GM06990 (cell line): ENCODE data around the gene ANTXR1.
"Not testable (repeated sequence)": the region's sequence is repeated elsewhere in the genome, so short reads cannot be mapped to it uniquely, and the experiment has no call there.

Experiments used
- DNase-seq: peaks from one replicate; pipeline ENCODE4 v3.0.0-alpha.2; 2011; ENCODE audit not compliant: insufficient read length; ENCODE audit errors: extremely low read depth
- H3K27me3 ChIP-seq: replicated peaks from 2 replicates; pipeline ENCODE4 v1.6.0; 2011; ENCODE audit warnings: low read length; ENCODE audit not compliant: control insufficient read depth, insufficient read depth
- H3K36me3 ChIP-seq: 2 replicates; pipeline ENCODE4 v1.5.1; 2011; ENCODE audit warnings: low read length; ENCODE audit not compliant: control insufficient read depth, insufficient read depth
- H3K4me3 ChIP-seq: replicated peaks from 2 replicates; pipeline ENCODE4 v1.5.1; 2011; ENCODE audit warnings: low read depth, mild to moderate bottlenecking, control low read depth, low read length
- TF ChIP-seq, protein P1 (sequence below): IDR thresholded peaks from 2 replicates; pipeline ENCODE4 v1.5.1; 2011; ENCODE audit warnings: low read length, control low read depth, mild to moderate bottlenecking, inconsistent platforms; ENCODE audit not compliant: insufficient read depth, poor library complexity, severe bottlenecking

ANTXR1 gene

DNA sequence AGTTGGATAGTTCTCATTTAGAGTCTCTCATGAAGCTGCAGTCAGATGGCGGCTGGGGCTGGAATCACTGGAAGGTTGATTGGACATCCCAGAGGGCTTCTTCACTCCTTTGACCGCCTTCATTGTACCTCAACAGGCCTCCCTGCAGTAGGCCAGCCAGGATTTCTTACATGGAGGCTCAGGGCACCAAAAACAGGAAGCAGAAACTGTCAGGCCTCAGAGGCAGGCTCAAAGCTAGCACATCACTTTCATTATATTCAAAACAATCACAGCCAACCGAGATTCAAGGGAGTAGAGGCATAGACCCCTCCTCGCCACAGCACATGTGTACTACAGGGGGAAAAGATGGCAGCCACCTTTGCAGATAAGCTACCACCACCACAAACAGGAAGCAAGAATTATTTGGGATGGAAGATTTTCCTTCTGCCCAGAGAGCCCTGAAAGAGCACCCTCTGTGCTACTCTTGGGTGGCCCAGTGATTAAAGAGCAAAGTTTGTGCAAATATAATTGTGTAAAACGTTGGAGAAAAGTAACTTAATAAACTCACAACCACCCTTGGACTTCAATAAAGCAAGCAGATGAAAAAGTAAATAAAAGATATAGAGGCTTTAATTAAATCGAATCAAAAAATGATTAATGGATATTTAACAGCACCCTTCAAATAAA lies 218.8 kb downstream of the ANTXR1 start:
- H3K36me3 ChIP-seq = no peaks in the 10 kb centered on the region
- no peaks in the 10 kb centered on the region; the same call in 1 of the 2 replicates for H3K27me3 ChIP-seq
- no peak for DNase-seq
- TF ChIP-seq, protein P1, sequence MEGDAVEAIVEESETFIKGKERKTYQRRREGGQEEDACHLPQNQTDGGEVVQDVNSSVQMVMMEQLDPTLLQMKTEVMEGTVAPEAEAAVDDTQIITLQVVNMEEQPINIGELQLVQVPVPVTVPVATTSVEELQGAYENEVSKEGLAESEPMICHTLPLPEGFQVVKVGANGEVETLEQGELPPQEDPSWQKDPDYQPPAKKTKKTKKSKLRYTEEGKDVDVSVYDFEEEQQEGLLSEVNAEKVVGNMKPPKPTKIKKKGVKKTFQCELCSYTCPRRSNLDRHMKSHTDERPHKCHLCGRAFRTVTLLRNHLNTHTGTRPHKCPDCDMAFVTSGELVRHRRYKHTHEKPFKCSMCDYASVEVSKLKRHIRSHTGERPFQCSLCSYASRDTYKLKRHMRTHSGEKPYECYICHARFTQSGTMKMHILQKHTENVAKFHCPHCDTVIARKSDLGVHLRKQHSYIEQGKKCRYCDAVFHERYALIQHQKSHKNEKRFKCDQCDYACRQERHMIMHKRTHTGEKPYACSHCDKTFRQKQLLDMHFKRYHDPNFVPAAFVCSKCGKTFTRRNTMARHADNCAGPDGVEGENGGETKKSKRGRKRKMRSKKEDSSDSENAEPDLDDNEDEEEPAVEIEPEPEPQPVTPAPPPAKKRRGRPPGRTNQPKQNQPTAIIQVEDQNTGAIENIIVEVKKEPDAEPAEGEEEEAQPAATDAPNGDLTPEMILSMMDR = no peak
- no peak overlapping the region for H3K4me3 ChIP-seq

DNA sequence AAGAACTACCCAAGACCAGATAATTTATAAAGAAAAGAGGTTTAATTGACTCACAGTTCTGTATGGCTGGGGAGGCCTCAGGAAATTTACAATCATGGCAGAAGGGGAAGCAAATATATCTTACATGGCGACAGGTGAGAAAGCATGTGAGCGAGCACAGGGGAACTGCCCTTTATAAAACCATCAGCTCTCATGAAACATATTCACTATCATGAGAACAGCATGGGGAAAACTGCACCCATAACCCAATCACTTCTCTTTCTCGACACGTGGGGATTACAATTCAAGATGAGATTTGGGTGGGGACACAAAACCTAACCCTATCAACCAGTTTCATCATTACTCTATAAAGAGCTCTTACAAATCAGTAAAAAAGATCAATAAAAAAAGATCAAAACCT lies 222.9 kb downstream of the ANTXR1 start:
- not testable (repeated sequence) for DNase-seq, H3K27me3 ChIP-seq, H3K36me3 ChIP-seq, H3K4me3 ChIP-seq

DNA sequence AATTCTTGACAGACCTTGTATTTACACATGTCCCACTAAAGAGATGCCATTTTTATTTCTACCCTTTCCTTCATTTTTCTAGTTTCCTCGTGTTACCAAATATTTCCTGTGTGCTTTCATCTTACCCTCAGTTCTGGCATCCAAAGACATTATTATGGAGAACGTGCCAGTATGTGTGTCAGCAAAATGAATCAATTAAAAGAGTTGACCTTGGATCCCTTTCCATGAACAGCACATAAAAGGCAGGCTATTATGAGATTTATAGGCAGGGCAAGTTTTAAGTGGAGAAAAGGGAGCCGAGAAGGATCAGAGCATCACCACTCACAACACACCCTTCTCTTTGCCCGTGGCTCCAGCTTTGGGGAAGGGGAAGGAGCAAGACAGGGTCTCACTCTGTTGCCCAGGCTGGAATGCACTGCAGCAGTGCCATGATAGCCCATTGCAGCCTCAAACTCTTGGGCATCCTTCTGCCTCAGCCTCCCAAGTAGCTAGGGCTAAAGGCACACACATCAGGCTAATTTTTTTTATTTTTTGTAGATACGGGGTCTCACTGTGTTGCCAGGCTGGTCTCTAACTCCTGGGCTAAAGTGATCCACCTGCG lies 224.2 kb downstream of the ANTXR1 start:
- Histone ChIP-seq H3K4me3 (no peak overlapping the region), H3K36me3 (no peaks in the 10 kb centered on the region), H3K27me3 (no peaks in the 10 kb centered on the region; the same call in 1 of the 2 replicates)
- TF ChIP-seq, protein P1 = no peak
- DNase-seq = no peak

DNA sequence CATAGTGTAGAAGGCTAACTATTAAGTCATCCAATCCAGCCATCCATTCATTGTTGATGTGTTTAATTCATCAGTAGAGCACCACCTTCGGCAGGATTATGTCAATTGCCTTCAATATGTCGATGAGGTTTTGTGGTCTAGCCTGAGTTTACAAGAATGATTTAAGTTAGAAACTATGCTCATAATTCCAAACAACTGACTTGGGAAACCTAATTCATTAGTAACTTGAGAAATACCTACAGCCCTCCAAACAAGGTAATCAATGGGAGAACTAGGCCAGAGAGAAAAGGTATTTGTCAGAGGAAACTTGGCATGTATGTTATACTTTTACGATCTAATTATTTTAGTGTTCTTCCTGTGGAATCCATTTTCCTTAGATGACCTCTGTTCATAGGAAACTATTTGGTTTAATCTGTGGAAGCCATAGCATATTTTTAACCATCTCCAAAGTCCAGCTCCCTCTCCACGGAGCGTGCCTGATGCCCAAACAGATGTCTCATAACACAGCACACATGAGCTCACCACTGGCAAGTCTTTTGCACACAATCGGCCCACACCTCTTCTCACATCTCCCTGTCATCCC lies 225.6 kb downstream of the ANTXR1 start:
- TF ChIP-seq, protein P1 = no peak
- no peak for DNase-seq
- no peak overlapping the region for H3K4me3 ChIP-seq
- H3K27me3 ChIP-seq = no peaks in the 10 kb centered on the region; the same call in 1 of the 2 replicates
- no peaks in the 10 kb centered on the region for H3K36me3 ChIP-seq

DNA sequence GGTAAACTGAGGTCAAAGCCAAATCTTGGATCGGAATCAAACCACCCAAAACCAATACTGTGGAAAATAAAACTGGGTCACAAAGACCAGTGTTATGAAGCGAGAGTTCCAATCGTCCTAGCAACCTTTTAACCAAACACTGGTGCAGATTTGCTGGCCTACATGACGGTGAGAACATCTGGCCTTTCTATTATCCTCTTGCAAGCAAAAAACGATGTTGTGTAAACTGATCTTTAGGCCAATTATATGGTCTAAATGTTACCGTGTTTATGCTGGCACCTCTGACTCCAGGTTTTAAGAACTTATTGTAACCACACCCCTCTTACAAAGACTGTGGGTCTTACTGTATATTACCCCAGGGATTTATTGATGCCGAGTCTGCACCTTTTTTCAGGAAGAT lies 228.1 kb downstream of the ANTXR1 start:
- TF ChIP-seq, protein P1 = no peak
- Histone ChIP-seq H3K36me3 (no peaks in the 10 kb centered on the region), H3K27me3 (no peaks in the 10 kb centered on the region; the same call in 1 of the 2 replicates), H3K4me3 (no peak overlapping the region)
- DNase-seq = no peak
